ENCODE results near the gene YJEFN3. TPM values are rescaled to one million over a fixed set of nuclear protein-coding genes. Genes with fewer than 3 reads are reported as not detected.

Gene YJEFN3
- total and polyA plus RNA-seq, 2 of the 8 experiments (the other 6 are each of a cell fraction or from before 2014, with no cell fraction given), result 5.7 to 9.4 TPM

DNA sequence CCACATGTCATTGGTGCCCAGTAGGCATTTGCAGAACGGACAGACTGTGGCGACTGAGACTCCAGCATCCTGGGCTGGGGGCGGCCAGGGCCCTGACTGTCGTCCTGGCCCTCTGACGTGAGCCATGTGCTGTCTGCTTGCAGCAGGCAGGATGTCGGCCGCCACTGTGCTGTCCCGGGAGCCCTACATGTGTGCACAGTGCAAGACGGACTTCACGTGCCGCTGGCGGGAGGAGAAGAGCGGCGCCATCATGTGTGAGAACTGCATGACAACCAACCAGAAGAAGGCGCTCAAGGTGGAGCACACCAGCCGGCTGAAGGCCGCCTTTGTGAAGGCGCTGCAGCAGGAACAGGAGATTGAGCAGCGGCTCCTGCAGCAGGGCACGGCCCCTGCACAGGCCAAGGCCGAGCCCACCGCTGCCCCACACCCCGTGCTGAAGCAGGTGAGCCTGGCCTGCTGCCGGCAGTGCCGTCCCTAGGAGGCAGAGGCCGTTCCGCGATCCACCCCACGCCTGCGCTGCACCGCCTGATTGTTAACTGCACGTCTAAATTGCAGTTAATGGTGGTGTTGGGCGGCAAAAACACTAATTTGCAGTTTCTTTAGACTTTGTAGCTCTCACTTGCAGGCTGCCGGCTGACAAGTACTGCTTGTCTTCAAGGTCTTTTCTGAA is 27.6 kb upstream of the YJEFN3 start:
- Histone ChIP-seq H2AFZ (ENCODE audit: low read length) (no peak overlapping the region), H2BK15ac (ENCODE audit: low read length) (no peak overlapping the region), H2BK12ac (ENCODE audit: low read depth, low read length) (no peak overlapping the region), H3K27ac (ENCODE audit: low read depth, low read length) (no peak overlapping the region), H3K27me3 (replicated peaks in 1 of 4; ENCODE audit: control insufficient read depth in 3 of 4, extremely low read depth in 1 of 4, insufficient read depth in 3 of 4, low read length in 3 of 4) (no peaks in the 10 kb centered on the region), H4K5ac (ENCODE audit: insufficient read length, low read depth, low read length) (no peak overlapping the region), H3K79me1 (ENCODE audit: low read depth, low read length) (peaks cover 4% of the 10 kb centered on the region), H3K9ac (replicated peaks in 1 of 4; ENCODE audit: extremely low read depth in 1 of 4, low read depth in 3 of 4, low read length in 3 of 4) (no peak overlapping the region), H4K8ac (ENCODE audit: extremely low read depth, insufficient read depth, low read length) (no peak overlapping the region; the same call in 1 of the 2 replicates), H2BK20ac (ENCODE audit: low read length) (no peak overlapping the region), H2BK5ac (ENCODE audit: low read depth, low read length) (no peak overlapping the region), H3K4ac (replicated peaks; ENCODE audit: insufficient read length, low read depth, low read length) (no peak overlapping the region), H3K14ac (ENCODE audit: insufficient read length) (no peak overlapping the region), H3K36me3 (ENCODE audit: control insufficient read depth in 2 of 4, insufficient read depth in 4 of 4, low read length in 3 of 4) (peaks cover 25 to 68% (median 59%) of the 10 kb centered on the region in 4 experiments), H3K79me2 (ENCODE audit: control insufficient read depth in 1 of 2, insufficient read depth in 2 of 2, low read length in 2 of 2) (peaks cover 0 to 1% of the 10 kb centered on the region in 2 experiments; a peak in 1 of 4 replicates), H4K91ac (replicated peaks; ENCODE audit: insufficient read length, low read length) (no peak overlapping the region), H3K4me2 (ENCODE audit: insufficient read depth in 1 of 2, low read depth in 2 of 2, low read length in 2 of 2) (no peak overlapping the region), H3K4me3 (ENCODE audit: extremely low read depth in 1 of 4, insufficient read depth in 2 of 4, low read depth in 3 of 4, low read length in 4 of 4) (no peak overlapping the region), H3K56ac (replicated peaks; ENCODE audit: insufficient read length, low read depth, low read length) (no peak overlapping the region), H4K20me1 (replicated peaks in 1 of 2; ENCODE audit: control insufficient read depth in 1 of 2, insufficient read depth in 2 of 2, low read length in 2 of 2) (peaks cover 5 to 21% of the 10 kb centered on the region in 2 experiments), H2BK120ac (replicated peaks; ENCODE audit: low read depth, low read length) (no peak overlapping the region), H3K23ac (ENCODE audit: insufficient read length) (no peak overlapping the region), H3K9me3 (ENCODE audit: insufficient read depth in 2 of 2, low read depth in 1 of 2, low read length in 1 of 2) (no peaks in the 10 kb centered on the region), H2AK5ac (ENCODE audit: low read depth, low read length) (no peak overlapping the region), H3K18ac (ENCODE audit: extremely low read depth, low read length) (no peak overlapping the region), H3K4me1 (replicated peaks in 1 of 4; ENCODE audit: control insufficient read depth in 3 of 4, insufficient read depth in 4 of 4, low read length in 3 of 4) (no peaks in the 10 kb centered on the region), H3K23me2 (ENCODE audit: low read depth, low read length) (peaks cover 2% of the 10 kb centered on the region; the same call in 1 of the 2 replicates)
- WGBS, 2 experiments (ENCODE audit: extremely low coverage in 1 of 2, insufficient coverage in 1 of 2, insufficient read length in 1 of 2, insufficient replicate concordance in 2 of 2, low coverage in 1 of 2, low lambda C conversion rate in 2 of 2, missing lambda C conversion rate in 1 of 2), result 95% methylated on average over 34 of the region's 34 CpGs; no CpG with 5 or more reads in 1 of the 2 experiments
- DNase-seq (ENCODE audit: low read depth in 1 of 2, low spot score in 2 of 2) (no peak), FAIRE-seq (no peak)
- POLR2A ChIA-PET (ENCODE audit: partially characterized antibody), result no interaction called here
- CTCF ChIA-PET (ENCODE audit: partially characterized antibody), result interaction anchor here (0.6 kb wide), 1 partner anchor 269 kb away, joined by 3 read pairs; no protein-coding TSS in a partner anchor
- TF ChIP-seq ZNF274 (IDR thresholded peaks at IDR 0.05; ENCODE audit: borderline replicate concordance, extremely low read depth, low read length), result no peak
- TF ChIP-seq SP2 (IDR thresholded peaks at IDR 0.05; ENCODE audit: low read length), result no peak
- no peak for TF ChIP-seq HDAC6 (IDR thresholded peaks at IDR 0.05; ENCODE audit: low read depth, low read length)
- no peak for TF ChIP-seq SIN3A (conservative IDR thresholded peaks at IDR 0.05 in 1 of 2, IDR thresholded peaks at IDR 0.05 in 1 of 2; ENCODE audit: low read depth in 1 of 2, low read length in 2 of 2)
- no peak for TF ChIP-seq SRF (IDR thresholded peaks at IDR 0.05; ENCODE audit: low read depth, low read length)
- TF ChIP-seq, protein P1, sequence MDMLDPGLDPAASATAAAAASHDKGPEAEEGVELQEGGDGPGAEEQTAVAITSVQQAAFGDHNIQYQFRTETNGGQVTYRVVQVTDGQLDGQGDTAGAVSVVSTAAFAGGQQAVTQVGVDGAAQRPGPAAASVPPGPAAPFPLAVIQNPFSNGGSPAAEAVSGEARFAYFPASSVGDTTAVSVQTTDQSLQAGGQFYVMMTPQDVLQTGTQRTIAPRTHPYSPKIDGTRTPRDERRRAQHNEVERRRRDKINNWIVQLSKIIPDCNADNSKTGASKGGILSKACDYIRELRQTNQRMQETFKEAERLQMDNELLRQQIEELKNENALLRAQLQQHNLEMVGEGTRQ (IDR thresholded peaks at IDR 0.05; ENCODE audit: low read length), result no peak
- no peak for TF ChIP-seq KDM1A (IDR thresholded peaks at IDR 0.05; ENCODE audit: borderline replicate concordance, low read length)
- no peak for TF ChIP-seq CREB1 (IDR thresholded peaks at IDR 0.05)
- TF ChIP-seq JUN (IDR thresholded peaks at IDR 0.05; ENCODE audit: low read depth, low read length), result no peak
- TF ChIP-seq TAF7 (optimal IDR thresholded peaks at IDR 0.05; ENCODE audit: borderline replicate concordance, low read depth, low read length), result no peak
- TF ChIP-seq POLR2AphosphoS5 (IDR thresholded peaks at IDR 0.05; ENCODE audit: low read depth, low read length), result no peak
- no peak for TF ChIP-seq RNF2 (IDR thresholded peaks at IDR 0.05; ENCODE audit: borderline replicate concordance, low read depth, low read length, missing control alignments, poor library complexity, severe bottlenecking)

All from H1 (cell line).